Lung (tissue), 12 donors: ENCODE measurements around the gene TBC1D4. TPM values are rescaled to one million over a fixed set of nuclear protein-coding genes. Genes with fewer than 3 reads are reported as not detected.

Experiments
- ATAC-seq: fragments of 200-7000 bp; cut with Tn5 transposase; one replicate; pipeline ENCODE4 v1.9.1; 2020; ENCODE audit warnings: moderate number of reproducible peaks; ENCODE audit not compliant: insufficient read depth, low FRiP score
- DNase-seq, 3 donors: peaks; one replicate each; pipeline ENCODE4 v3.0.0-alpha.2; 2013 to 2017
- H3K27ac ChIP-seq, 2 donors: one replicate each; pipeline ENCODE4 v1.5.1; 2013; ENCODE audit warnings: mild to moderate bottlenecking in 2 of 2, moderate library complexity in 2 of 2, control low read depth in 1 of 2, inconsistent platforms in 1 of 2, low read depth in 1 of 2, low read length in 1 of 2
- H3K27me3 ChIP-seq, 3 donors: one replicate each; pipeline ENCODE4 v1.5.1; 2013; ENCODE audit warnings: low read length in 2 of 3; ENCODE audit not compliant: control insufficient read depth in 3 of 3, insufficient read depth in 3 of 3
- H3K36me3 ChIP-seq, 4 donors: one replicate each; pipeline ENCODE4 v1.5.1; 2013; ENCODE audit warnings: low read length in 4 of 4, mild to moderate bottlenecking in 1 of 4, moderate library complexity in 1 of 4; ENCODE audit not compliant: control insufficient read depth in 4 of 4, insufficient read depth in 4 of 4
- H3K4me1 ChIP-seq, 5 donors: one replicate each; pipeline ENCODE4 v1.5.1; 2013; ENCODE audit warnings: low read length in 5 of 5, mild to moderate bottlenecking in 2 of 5, moderate library complexity in 1 of 5; ENCODE audit not compliant: control insufficient read depth in 5 of 5, insufficient read depth in 5 of 5
- H3K4me3 ChIP-seq: one replicate; pipeline ENCODE4 v1.5.1; 2013; ENCODE audit warnings: mild to moderate bottlenecking, control low read depth, moderate library complexity
- H3K9ac ChIP-seq, 2 donors: one replicate each; pipeline ENCODE4 v1.5.1; 2013; ENCODE audit warnings: low read length in 2 of 2, control low read depth in 1 of 2; ENCODE audit not compliant: insufficient read depth in 1 of 2
- H3K9me3 ChIP-seq, 4 donors: one replicate each; pipeline ENCODE4 v1.5.1; 2013; ENCODE audit warnings: low read length in 3 of 4, mild to moderate bottlenecking in 1 of 4, moderate library complexity in 1 of 4; ENCODE audit not compliant: control insufficient read depth in 4 of 4, insufficient read depth in 3 of 4
- WGBS, 2 donors: extraction: QIAGEN DNeasy Blood & Tissue Kit; methylation state at CpG; one replicate each; pipeline ENCODE4 v1.1.7; 2013; 5-methylcytosine and 5-hydroxymethylcytosine counted together
- polyA plus RNA-seq, 2 donors: library from polyadenylated mRNA; stranded (reverse); fragments of 200-250 nt; gene quantifications; one replicate each; pipeline ENCODE4 v1.2.1, GENCODE V29; 2013
- total RNA-seq, 2 donors: library from RNA; depleted of rRNA in 1 of 2; stranded (reverse); fragments of >200 nt in 1 of 2; gene quantifications; one replicate each; pipeline ENCODE4 v1.2.1, GENCODE V29; 2014 to 2021
- TF ChIP-seq, protein P1 (sequence below): IDR thresholded peaks from 2 replicates; pipeline ENCODE4 v1.5.1; 2012; ENCODE audit warnings: mild to moderate bottlenecking; ENCODE audit errors: control extremely low read depth, extremely low read depth
- donor health status: control.
- donor health status: control.
- donor health status: Bipolar disorder and iron deficiency.
- donor health status: healthy.
- donor health status: DM: yes; HTN: yes; CAD: no.

Gene TBC1D4
- total and polyA plus RNA-seq, 4 donors, result 4.3 to 26.4 (median 14.0) TPM

GRCh38 chr13:75460644-75461043 lies 21.3 kb downstream of the TBC1D4 start:
- H3K4me1 ChIP-seq, result peaks cover 0 to 19% (median 7%) of the 10 kb centered on the region in 5 donors
- no peak overlapping the region for H3K9ac ChIP-seq
- DNase-seq (no peak), ATAC-seq (no peak)
- no peaks in the 10 kb centered on the region for H3K36me3 ChIP-seq
- WGBS, 2 donors, result 78 to 91% methylated on average over 5 of the region's 5 CpGs
- no peaks in the 10 kb centered on the region for H3K9me3 ChIP-seq
- peak overlapping the region in 1 of 2 donors; percentile 28 for H3K27ac ChIP-seq
- TF ChIP-seq, protein P1, sequence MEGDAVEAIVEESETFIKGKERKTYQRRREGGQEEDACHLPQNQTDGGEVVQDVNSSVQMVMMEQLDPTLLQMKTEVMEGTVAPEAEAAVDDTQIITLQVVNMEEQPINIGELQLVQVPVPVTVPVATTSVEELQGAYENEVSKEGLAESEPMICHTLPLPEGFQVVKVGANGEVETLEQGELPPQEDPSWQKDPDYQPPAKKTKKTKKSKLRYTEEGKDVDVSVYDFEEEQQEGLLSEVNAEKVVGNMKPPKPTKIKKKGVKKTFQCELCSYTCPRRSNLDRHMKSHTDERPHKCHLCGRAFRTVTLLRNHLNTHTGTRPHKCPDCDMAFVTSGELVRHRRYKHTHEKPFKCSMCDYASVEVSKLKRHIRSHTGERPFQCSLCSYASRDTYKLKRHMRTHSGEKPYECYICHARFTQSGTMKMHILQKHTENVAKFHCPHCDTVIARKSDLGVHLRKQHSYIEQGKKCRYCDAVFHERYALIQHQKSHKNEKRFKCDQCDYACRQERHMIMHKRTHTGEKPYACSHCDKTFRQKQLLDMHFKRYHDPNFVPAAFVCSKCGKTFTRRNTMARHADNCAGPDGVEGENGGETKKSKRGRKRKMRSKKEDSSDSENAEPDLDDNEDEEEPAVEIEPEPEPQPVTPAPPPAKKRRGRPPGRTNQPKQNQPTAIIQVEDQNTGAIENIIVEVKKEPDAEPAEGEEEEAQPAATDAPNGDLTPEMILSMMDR, result no peak
- no peaks in the 10 kb centered on the region for H3K27me3 ChIP-seq
- no peak overlapping the region for H3K4me3 ChIP-seq

DNA sequence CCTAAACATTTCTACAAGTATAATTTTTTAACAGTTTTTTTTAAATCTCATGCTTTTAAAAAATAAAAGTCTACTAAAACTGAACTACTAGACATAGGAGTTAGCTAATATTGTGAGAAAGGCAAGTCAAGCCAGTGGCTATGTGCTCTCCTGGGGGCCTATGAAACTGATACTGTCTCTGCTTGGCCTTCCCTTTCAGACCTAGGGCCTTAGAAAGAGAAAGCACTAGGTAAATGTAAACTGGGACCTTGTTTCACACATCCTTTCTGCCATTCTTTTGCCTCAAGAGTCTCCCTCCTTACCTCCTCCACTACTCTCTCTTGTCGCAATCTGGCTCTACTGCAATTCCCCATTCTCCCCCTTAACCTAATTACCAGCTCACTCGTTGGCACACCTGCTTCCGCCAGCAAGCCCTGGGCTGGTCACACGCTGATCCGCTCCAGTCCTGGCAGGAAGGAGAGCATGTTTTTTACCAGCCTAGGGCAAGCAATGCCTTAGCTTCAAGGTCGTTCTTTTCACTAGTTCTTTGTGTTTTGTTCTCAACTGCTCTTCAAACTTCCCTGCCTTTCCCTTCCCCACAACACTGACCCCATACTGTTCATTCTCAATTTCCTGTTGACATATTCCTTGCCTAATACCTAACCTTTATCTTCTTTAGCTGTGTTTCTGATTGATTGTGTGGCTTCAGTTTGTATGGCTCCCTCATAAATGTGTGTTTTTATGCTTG lies 23.1 kb downstream of the TBC1D4 start:
- no peaks in the 10 kb centered on the region for H3K9me3 ChIP-seq
- H3K9ac ChIP-seq, result no peak overlapping the region
- peaks cover 0 to 18% (median 7%) of the 10 kb centered on the region in 5 donors for H3K4me1 ChIP-seq
- no peak overlapping the region for H3K4me3 ChIP-seq
- no peaks in the 10 kb centered on the region for H3K27me3 ChIP-seq
- peak; percentile 55 for ATAC-seq
- peak overlapping the region; percentile 10 to 91 for H3K27ac ChIP-seq
- peak in 1 of 3 donors; percentile 29 for DNase-seq
- TF ChIP-seq, protein P1, result no peak
- H3K36me3 ChIP-seq, result no peaks in the 10 kb centered on the region
- WGBS, 2 donors, result 60 to 85% methylated on average over 6 of the region's 6 CpGs

GRCh38 chr13:75455962-75456361 lies 26.0 kb downstream of the TBC1D4 start:
- DNase-seq (no peak), ATAC-seq (no peak)
- TF ChIP-seq, protein P1, result no peak
- Histone ChIP-seq H3K9me3 (no peaks in the 10 kb centered on the region), H3K4me1 (peaks cover 0 to 15% (median 3%) of the 10 kb centered on the region in 5 donors), H3K27me3 (no peaks in the 10 kb centered on the region), H3K4me3 (no peak overlapping the region), H3K36me3 (no peaks in the 10 kb centered on the region), H3K27ac (no peak overlapping the region), H3K9ac (no peak overlapping the region)
